Activated naive CD4-positive, alpha-beta T cell treated with anti-CD3 and anti-CD28 coated beads, Interleukin-2, amount 50 U/mL, for 16 hours (primary cell): ENCODE measurements around the gene ANP32A.
"Not testable (repeated sequence)": the region's sequence is repeated elsewhere in the genome, so short reads cannot be mapped to it uniquely, and the experiment has no call there.

Experiments used
- DNase-seq: peaks from one replicate; pipeline ENCODE4 v3.0.0-alpha.2; 2020

ANP32A gene

GRCh38 chr15:68781766-68782588 is 38.7 kb downstream of the ANP32A start:
- DNase-seq = peak; percentile 33

- DNase-seq = no peak
Measured at GRCh38 chr15:68781217-68781616, 39.5 kb downstream of the ANP32A start.

- DNase-seq = no peak
Measured at GRCh38 chr15:68778876-68779275, 41.8 kb downstream of the ANP32A start.

GRCh38 chr15:68776477-68777270 is 44.0 kb downstream of the ANP32A start:
- DNase-seq = no peak

- no peak for DNase-seq
Measured at GRCh38 chr15:68775671-68776476, 44.8 kb downstream of the ANP32A start.

GRCh38 chr15:68775236-68775577 is 45.5 kb downstream of the ANP32A start:
- DNase-seq = no peak

DNA sequence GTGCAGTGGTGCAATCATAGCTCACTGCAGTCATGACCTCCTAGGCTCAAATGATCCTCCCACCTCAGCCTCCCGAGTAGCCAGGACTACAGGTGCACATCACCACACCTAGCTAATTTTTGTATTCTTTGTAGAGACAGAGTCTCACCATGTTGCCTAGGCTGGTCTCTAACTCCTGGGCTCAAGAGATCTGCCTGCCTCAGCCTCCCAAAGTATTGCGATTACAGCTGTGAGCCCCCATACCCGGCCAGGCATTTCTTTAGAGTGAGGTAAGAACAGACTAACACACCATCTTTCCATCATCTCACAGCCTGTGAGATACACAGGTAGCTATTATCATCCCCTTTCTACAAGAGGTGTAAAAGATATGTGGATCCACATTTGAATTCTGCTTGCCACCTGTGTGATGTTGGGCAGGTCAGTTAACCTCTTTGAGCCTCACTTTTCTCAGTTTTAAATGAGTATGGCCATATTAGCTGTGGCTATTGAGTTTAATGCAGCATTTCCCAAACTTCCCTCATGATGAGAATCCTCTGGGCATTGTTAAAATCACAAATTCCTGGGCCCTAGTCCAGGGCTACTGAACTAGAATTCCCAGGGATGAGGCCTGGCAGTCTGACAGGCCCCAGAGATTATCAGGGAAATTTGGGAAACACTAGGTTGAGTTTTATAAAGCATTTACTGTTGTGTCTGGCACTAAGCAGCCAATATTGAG is 46.0 kb downstream of the ANP32A start:
- DNase-seq = no peak

- DNase-seq = no peak
Measured at GRCh38 chr15:68774120-68774519, 46.6 kb downstream of the ANP32A start.

DNA sequence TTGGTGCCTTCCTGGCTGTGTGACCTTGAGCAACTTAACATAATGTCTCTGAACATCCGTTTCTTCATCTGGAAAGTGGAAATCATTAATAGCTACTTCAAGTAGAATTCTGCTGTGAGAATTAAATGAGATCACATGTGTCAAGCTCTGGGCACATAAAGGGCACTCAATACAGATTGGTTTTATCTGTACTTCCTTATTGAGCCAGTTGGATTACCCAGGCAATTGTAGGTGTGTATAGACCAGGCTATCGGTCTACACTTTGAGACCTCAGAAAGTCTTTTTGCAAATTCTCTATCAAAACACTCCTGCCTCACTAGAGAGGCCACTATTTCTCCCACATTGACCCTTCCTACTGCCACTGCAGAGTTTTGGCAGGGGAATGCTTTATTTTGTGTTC is 47.7 kb downstream of the ANP32A start:
- DNase-seq = no peak

DNA sequence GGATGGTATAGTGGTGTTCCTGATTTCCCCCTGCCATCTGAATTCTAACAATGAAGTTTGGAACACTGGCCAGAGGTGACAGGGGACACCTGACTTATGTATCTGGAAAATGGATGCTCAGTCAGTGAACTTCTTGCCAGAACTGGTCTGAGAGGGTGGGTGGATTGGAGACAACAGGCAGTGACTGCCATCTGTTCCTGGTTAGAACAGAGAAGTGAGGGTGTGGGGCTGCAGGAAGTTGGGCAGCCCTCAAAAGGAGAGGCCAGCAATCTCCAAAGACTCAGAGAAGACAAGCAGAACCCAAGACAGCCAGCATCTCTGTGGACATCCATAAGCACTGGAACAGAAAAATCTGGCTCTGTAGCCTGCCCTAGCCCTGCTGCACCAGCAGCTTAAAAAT is 50.5 kb downstream of the ANP32A start:
- no peak for DNase-seq

GRCh38 chr15:68769702-68770101 is 51.0 kb downstream of the ANP32A start:
- no peak for DNase-seq

GRCh38 chr15:68768321-68768720 is 52.4 kb downstream of the ANP32A start:
- no peak for DNase-seq

DNA sequence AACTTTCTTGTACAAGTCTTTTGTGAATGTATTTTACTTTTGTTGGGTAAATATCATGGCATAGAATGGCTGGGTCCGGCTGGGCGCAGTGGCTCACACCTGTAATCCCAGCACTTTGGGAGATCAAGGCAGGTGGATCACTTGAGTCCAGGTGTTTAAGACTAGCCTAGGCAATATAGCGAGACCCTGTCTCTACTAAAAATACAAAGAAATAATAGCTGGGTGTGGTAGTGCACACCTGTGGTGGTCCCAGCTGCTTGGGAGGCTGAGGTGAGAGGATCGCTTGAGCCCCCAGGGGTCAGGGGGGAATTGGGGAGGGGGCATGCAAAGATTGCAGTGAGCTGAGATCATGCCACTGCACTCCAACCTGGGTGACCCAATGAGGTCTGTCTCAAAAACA is 52.9 kb downstream of the ANP32A start:
- DNase-seq = no peak

GRCh38 chr15:68765602-68766368 is 54.9 kb downstream of the ANP32A start:
- no peak for DNase-seq

DNA sequence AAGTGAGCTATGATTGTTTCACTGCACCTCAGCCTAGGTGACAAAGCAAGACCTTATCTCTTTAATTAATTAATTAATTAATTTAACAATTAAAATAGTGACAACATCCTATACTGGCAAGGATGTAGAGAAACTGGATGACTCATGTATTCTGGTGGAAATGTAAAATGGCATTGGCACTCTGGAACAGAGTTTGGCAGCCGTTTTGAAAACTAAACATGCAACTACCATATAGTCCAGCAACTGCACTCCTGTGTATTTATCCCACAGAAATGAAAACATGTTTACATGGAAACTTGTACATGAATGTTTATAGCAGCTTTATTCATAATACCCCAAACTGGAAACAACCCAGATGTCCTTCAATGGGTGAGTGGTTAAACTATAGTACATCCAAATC is 56.6 kb downstream of the ANP32A start:
- no peak for DNase-seq

DNA sequence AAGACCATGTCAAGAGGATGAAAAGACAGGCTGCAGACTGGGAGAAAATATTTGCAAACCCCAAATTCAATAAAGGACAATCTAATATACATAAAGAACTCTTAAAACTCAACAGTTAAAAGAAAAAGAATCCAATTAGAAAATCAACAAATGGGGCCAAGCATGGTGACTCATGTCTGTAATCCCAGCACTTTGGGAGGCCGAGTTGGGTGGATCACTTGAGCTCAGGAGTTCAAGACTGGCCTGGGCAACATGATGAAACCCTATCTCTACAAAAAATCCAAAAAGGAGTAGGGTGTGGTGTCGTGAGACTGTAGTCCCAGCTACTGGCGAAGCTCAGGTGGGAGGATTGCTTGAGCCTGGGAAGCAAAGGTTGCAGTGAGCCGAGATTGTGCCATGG is 57.6 kb downstream of the ANP32A start:
- DNase-seq = no peak

- DNase-seq = not testable (repeated sequence)
Measured at GRCh38 chr15:68759982-68760579, 60.6 kb downstream of the ANP32A start.

DNA sequence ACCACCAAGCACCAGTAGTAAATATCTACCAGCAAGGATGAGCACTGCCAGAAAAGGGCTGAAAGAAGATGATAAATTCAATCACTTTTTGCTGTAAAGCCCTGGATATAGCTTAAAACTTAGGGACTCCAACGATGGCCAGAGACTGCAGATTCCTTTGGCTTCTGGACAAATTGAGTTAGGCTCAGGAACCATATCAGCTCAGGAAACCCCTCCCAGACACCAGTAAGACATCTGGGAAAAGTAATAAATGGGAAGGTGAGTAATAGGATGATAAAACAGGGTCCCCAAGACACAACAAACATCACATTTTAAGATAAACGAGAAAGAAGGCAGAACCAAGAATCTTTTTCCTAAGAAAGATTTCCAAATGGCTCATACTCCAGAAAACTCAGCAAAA is 65.0 kb downstream of the ANP32A start:
- DNase-seq = no peak

GRCh38 chr15:68751622-68752021 is 69.1 kb downstream of the ANP32A start:
- no peak for DNase-seq

GRCh38 chr15:68749793-68750192 is 70.9 kb downstream of the ANP32A start:
- no peak for DNase-seq

- no peak for DNase-seq
Measured at GRCh38 chr15:68749365-68749764, 71.3 kb downstream of the ANP32A start.

DNA sequence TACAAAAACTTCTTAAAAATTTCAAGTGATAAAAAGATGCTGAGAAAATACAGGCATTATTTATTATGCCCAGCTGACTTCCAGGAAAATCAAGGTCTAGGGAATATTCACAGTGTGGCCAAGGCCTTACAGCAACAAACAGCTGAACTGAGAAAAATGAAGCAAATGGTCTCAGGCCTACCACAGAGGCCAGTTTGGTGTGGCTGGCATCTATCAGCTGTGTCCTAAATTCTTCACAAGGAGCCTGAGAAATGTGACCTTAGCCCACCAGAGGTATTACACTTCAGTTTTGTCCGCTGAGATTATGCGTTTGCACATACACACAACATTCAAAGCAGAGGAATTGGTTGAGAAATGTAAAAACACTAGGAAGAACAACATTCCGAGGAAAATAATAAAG is 77.4 kb downstream of the ANP32A start:
- no peak for DNase-seq
